Endothelial cell (in vitro differentiated cells): ENCODE data around the gene LYZL6. TPM values are rescaled to one million over a fixed set of nuclear protein-coding genes. Genes with fewer than 3 reads are reported as not detected.

Experiments
- DNase-seq: peaks from one replicate; pipeline ENCODE4 v3.0.0; 2021; ENCODE audit warnings: low spot score
- H3K27ac Mint-ChIP-seq: one replicate; pipeline ENCODE4 v1.8.0; 2021; ENCODE audit warnings: mixed read lengths, inconsistent platforms; ENCODE audit not compliant: unreplicated experiment
- H3K27me3 Mint-ChIP-seq: one replicate; pipeline ENCODE4 v1.8.0; 2021; ENCODE audit warnings: mild to moderate bottlenecking, moderate library complexity, mixed read lengths, inconsistent platforms; ENCODE audit not compliant: unreplicated experiment
- H3K36me3 Mint-ChIP-seq: one replicate; pipeline ENCODE4 v1.8.0; 2021; ENCODE audit warnings: mild to moderate bottlenecking, low read depth, mixed read lengths, inconsistent platforms; ENCODE audit not compliant: unreplicated experiment
- H3K4me1 Mint-ChIP-seq: one replicate; pipeline ENCODE4 v1.8.0; 2021; ENCODE audit warnings: mild to moderate bottlenecking, mixed read lengths, inconsistent platforms; ENCODE audit not compliant: unreplicated experiment
- H3K4me3 Mint-ChIP-seq: one replicate; pipeline ENCODE4 v1.8.0; 2021; ENCODE audit warnings: mild to moderate bottlenecking, mixed read lengths, inconsistent platforms; ENCODE audit not compliant: unreplicated experiment
- H3K9me3 Mint-ChIP-seq: one replicate; pipeline ENCODE4 v1.8.0; 2021; ENCODE audit warnings: mixed read lengths, inconsistent platforms; ENCODE audit not compliant: unreplicated experiment
- total RNA-seq: library from RNA; stranded (reverse); fragmentation: NEBNext Ultra II Directional; extraction: Animal tissue kit (Norgen Biotek cat#: 25700); gene quantifications from one replicate; pipeline ENCODE4 v1.2.1, GENCODE V29; 2021; ENCODE audit not compliant: unreplicated experiment
- TF ChIP-seq, protein P1 (sequence below): fragments of 200-600 bp; sonication (generic); IDR thresholded peaks from one replicate; pipeline ENCODE4 v1.5.0; 2021; ENCODE audit warnings: antibody characterized with exemption; ENCODE audit not compliant: unreplicated experiment

The LYZL6 gene
- total RNA-seq, 1 donor from 2014 or later, result not detected

DNA sequence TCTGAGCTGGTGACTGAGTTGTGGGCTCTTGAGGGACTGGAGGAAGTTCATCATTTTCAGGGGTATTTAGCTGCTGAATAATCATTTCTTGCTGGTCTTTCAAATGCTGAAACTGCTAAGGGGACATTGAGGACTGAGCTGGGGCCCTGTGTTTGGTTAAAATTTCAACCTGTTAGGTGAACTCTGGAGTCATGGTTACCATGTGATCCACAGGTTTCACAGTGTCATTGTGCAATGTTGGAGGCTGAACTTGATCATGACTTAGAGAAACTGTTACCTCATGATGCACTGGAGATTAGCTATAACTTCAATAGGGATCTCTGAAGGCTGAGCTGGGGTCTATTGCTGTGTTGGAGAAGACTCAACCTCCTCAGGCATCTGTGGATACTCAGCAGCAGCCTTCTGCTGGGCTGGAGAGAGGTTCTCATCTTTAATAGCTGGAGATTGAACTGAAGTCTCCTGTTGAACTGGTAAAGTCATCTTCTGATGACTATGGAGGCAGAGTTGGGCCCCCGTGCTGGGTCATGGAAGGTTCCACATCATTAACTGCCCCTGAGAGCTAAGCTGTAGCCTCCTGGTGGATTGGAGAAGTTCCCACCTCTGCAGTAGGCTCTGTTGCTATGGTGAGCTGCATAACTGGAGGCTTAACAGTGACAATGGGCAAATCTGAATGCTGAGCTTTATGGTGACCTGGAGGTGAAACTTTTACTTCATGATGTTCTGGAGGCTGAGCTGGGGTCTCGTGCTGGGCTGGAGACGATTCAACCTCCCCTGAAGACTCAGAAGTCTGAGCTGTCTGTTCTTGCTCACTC lies 28.2 kb downstream of the LYZL6 start:
- H3K4me3 Mint-ChIP-seq, result no peak overlapping the region
- no peak overlapping the region for H3K27ac Mint-ChIP-seq

DNA sequence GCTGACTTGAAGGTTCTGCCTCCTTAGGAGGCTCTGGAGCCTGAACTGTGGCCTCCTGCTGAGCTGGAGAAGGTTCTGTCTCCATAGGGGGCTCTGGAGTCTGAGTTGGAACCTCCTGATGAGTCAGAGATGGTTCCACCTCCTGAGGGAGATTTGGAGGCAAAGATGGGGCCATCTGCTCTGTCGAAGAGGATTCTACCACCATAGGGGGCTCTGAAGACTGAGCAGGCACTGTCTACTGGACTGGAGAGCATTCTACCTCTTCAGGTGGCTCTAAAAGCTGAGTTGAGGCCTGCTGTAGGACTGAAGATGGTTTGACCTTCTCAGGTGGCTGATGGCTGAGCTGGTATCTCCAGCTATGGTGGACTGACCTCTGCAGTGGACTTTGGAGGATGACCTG lies 29.2 kb downstream of the LYZL6 start:
- Mint-ChIP-seq H3K9me3 (no peaks in the 10 kb centered on the region), H3K36me3 (peaks cover 13% of the 10 kb centered on the region), H3K27me3 (no peaks in the 10 kb centered on the region), H3K4me1 (peaks cover 21% of the 10 kb centered on the region), H3K4me3 (no peak overlapping the region), H3K27ac (no peak overlapping the region)
- TF ChIP-seq, protein P1, sequence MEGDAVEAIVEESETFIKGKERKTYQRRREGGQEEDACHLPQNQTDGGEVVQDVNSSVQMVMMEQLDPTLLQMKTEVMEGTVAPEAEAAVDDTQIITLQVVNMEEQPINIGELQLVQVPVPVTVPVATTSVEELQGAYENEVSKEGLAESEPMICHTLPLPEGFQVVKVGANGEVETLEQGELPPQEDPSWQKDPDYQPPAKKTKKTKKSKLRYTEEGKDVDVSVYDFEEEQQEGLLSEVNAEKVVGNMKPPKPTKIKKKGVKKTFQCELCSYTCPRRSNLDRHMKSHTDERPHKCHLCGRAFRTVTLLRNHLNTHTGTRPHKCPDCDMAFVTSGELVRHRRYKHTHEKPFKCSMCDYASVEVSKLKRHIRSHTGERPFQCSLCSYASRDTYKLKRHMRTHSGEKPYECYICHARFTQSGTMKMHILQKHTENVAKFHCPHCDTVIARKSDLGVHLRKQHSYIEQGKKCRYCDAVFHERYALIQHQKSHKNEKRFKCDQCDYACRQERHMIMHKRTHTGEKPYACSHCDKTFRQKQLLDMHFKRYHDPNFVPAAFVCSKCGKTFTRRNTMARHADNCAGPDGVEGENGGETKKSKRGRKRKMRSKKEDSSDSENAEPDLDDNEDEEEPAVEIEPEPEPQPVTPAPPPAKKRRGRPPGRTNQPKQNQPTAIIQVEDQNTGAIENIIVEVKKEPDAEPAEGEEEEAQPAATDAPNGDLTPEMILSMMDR, result no peak
- no peak for DNase-seq

More for the DNA sequence above, 28.2 kb downstream of the LYZL6 start:
- no peaks in the 10 kb centered on the region for H3K9me3 Mint-ChIP-seq
- TF ChIP-seq, protein P1, result no peak
- peaks cover 10% of the 10 kb centered on the region for H3K36me3 Mint-ChIP-seq
- no peaks in the 10 kb centered on the region for H3K27me3 Mint-ChIP-seq
- H3K4me1 Mint-ChIP-seq, result peaks cover 21% of the 10 kb centered on the region
- no peak for DNase-seq

DNA sequence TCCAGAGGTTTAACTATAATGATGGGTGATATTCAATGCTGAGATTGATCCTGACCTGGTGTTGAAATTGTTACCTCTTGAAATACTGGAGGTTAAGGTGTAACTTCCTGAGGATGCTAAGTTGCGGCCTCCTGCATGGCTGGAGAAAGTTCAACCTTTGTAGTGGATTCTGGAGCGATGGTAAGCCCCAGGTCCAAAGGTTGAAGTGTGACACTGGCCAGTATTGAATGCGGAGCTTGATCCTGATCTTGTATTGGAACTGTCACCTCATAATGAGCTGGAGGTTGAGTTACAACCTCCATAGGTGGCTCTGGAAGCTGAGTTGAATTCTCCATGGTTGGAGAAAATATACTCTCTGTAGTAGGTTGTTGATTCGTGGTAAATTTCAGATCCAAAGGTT lies 29.9 kb downstream of the LYZL6 start:
- TF ChIP-seq, protein P1, result no peak
- Mint-ChIP-seq H3K36me3 (peaks cover 13% of the 10 kb centered on the region), H3K27me3 (no peaks in the 10 kb centered on the region), H3K4me3 (no peak overlapping the region), H3K27ac (no peak overlapping the region), H3K9me3 (no peaks in the 10 kb centered on the region), H3K4me1 (peaks cover 19% of the 10 kb centered on the region)
- no peak for DNase-seq

DNA sequence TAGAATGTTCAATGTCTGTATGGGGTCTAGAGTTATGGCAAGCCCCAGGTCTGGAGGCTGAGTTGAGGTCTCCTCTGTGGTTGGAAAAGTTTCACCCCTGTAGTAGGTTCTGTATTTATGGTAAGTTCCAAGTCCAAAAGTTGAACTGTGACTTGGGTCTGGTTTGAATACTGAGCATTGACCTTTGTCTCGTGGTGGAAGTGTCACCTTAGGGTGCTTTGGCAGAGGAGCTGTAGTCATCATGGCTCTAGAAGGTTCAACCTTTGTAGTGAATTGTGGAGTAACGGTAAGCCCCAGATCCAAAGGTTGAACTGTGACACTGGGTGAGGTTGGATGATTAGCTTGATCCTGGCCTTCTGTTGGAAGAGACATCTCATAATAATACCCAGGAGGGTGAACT lies 30.6 kb downstream of the LYZL6 start:
- H3K4me1 Mint-ChIP-seq, result peaks cover 15% of the 10 kb centered on the region
- TF ChIP-seq, protein P1, result no peak
- peaks cover 16% of the 10 kb centered on the region for H3K36me3 Mint-ChIP-seq
- H3K9me3 Mint-ChIP-seq, result no peaks in the 10 kb centered on the region
- no peak for DNase-seq
- H3K4me3 Mint-ChIP-seq, result peak overlapping the region; percentile 12
- H3K27me3 Mint-ChIP-seq, result no peaks in the 10 kb centered on the region
- peak overlapping the region; percentile 16 for H3K27ac Mint-ChIP-seq

DNA sequence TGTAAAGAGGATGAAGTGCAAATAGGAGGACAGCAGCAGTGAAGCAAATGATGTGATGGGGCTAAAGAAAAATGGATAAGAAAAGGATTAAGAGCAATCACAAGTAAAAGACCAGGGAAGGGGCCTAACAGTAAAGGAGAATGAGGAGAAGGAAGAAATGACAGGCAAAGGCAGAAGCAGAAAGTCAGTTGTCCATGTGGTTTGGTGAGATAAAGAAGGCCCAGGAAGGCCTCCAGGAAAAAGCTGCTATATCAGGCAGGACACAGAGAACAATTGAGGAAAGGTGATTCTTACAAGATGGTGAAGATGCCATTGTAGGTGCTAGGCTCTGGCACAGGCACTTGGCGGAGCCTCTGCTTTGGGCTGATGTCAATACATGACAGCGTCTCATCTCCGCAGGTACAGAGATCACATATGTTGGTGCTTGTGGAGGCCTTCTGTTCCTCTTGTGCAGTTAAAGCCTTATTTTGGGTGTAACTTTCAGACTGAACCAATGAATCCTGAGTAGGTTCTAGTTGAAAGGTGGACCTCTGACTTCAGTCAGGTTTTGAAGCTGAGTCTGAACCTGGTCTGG lies 31.1 kb downstream of the LYZL6 start:
- no peak overlapping the region for H3K27ac Mint-ChIP-seq
- H3K4me1 Mint-ChIP-seq, result peaks cover 15% of the 10 kb centered on the region
- no peaks in the 10 kb centered on the region for H3K27me3 Mint-ChIP-seq
- H3K36me3 Mint-ChIP-seq, result peaks cover 21% of the 10 kb centered on the region
- H3K4me3 Mint-ChIP-seq, result no peak overlapping the region
- TF ChIP-seq, protein P1, result no peak
- DNase-seq, result no peak
- no peaks in the 10 kb centered on the region for H3K9me3 Mint-ChIP-seq
